Measurements from ENCODE around the gene LPIN1.

Gene LPIN1

GRCh38 chr2:11784280-11784679 lies 37.8 kb downstream of the LPIN1 start:
- DNase-seq (ENCODE audit: insufficient read length, low spot score) = no peak
- no peak for TF ChIP-seq POLR2A (IDR thresholded peaks at IDR 0.05; ENCODE audit: low read depth, low read length)
- FAIRE-seq = no peak

DNA sequence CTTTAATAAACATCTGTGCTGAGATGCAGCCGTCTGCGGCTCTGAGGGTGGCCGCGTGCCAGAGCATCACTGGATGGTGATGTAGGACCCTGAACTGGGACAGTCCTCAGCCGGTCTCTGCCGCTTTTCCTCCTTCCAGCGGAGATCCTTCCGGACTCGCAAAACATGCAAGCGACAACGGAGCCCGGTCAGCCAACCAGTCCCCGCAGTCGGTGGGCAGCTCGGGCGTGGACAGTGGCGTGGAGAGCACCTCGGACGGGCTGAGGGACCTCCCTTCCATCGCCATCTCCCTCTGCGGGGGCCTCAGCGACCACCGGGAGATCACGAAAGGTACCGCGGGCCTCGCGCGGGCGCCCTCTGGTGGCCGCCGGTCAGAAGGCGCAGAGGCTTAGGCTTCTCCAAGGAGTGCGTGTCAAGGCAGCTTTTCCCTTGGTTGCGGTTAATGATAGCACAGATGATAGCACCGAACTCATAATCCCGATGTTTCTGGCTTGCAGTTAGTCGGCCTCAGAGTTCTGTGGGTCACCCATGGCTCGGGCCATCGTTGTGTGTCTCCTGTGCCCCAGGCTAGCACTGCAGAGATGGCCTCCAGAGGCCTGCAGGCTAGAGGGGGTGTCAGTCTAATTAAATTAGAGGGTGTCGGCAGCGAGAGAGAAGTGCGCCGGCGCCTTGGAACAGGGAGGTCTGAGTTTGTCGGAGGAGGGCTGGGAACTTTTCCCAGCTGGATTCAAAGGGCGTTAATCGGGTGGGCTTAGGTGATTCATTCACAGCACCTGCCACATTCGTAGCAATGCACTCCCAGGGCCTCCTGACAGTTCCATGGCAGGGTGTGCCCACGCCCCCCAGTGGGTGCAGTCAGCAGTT lies 38.5 kb downstream of the LPIN1 start:
- TF ChIP-seq POLR2A (IDR thresholded peaks at IDR 0.05; ENCODE audit: low read depth, low read length) = no peak
- no peak for FAIRE-seq
- peak; percentile 63 for DNase-seq (ENCODE audit: insufficient read length, low spot score)

- FAIRE-seq = no peak
- no peak for TF ChIP-seq POLR2A (IDR thresholded peaks at IDR 0.05; ENCODE audit: low read depth, low read length)
These were observed 39.1 kb downstream of the LPIN1 start for GRCh38 chr2:11785611-11785940.

DNA sequence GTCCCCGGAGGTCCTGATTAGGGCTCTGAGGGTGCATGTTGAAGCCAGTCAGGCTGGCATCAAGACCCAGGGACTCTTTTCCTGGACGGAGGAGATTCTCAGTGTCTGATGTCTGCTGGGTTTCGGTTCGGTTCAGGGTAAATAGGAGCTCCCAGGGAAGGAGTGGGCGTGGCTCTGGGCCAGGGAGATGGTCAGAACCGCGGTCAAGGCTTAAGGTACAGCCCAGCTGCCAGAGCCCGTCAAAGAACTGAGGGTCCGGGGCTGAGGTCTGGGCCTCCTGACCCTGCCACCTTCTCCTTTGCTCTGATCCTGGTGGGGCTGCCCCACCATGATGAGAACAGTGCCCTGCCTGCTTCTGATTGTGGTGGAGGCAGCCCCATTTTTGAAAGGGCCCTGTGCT lies 39.8 kb downstream of the LPIN1 start:
- DNase-seq (ENCODE audit: insufficient read length, low spot score) (no peak), FAIRE-seq (no peak)
- no peak for TF ChIP-seq POLR2A (IDR thresholded peaks at IDR 0.05; ENCODE audit: low read depth, low read length)

More at GRCh38 chr2:11785611-11785940, 39.1 kb downstream of the LPIN1 start:
- DNase-seq (ENCODE audit: insufficient read length, low spot score) = no peak

GRCh38 chr2:11786592-11786991 lies 40.2 kb downstream of the LPIN1 start:
- no peak for DNase-seq (ENCODE audit: insufficient read length, low spot score)
- no peak for FAIRE-seq
- no peak for TF ChIP-seq POLR2A (IDR thresholded peaks at IDR 0.05; ENCODE audit: low read depth, low read length)

DNA sequence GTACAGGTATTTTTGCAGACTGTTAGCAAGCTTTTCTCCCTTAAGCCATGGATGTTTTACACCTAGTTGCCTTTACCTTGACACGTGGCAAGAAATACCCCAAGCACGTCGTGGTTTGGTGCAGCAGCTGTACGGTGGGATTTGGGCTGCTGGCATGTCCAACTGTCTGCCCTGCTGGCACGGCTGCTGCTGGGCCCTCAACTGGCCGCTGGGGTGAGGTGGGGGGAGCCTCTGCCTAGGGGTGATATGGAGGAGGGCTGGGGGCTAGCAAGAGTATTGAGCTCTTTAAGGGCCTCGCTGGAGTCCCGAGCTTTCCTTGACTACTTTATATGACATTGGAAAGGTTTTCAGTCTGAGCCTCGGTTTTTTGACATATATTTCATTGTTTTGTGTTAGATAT lies 41.6 kb downstream of the LPIN1 start:
- DNase-seq (ENCODE audit: insufficient read length, low spot score) (no peak), FAIRE-seq (no peak)
- no peak for TF ChIP-seq POLR2A (IDR thresholded peaks at IDR 0.05; ENCODE audit: low read depth, low read length)

DNA sequence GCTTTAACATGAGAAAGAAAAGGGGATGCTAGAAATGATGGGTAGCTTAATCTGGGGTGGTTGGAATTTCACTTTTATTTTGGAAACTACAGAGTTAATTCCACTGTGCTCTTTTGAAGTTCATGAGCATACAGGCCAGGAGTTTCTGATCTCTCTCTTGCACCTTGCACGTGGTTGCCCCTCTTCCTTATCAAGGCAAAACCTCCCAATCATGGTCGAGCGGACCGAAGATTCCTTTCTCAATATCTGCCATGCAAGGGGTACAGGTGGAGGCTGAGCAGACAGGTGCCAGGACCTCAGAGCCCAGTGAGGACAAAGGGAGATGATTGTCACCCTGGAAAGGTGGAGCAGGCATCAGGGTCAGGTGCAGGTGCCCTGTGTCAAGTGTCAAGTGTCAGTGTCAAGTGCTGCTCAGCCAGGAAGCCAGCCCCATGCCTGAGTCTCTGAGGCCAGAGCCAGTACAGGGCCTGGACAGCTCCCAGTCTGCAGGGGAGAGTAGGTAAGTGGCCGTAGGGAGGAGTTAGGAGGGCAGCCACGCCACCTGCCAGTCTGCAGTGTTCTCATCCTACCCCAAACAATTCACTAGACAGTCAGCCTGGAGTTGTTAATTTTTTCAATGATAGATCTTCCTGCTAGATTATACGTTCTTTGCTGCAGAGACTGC lies 42.2 kb downstream of the LPIN1 start:
- TF ChIP-seq POLR2A (IDR thresholded peaks at IDR 0.05; ENCODE audit: low read depth, low read length) = no peak
- no peak for DNase-seq (ENCODE audit: insufficient read length, low spot score)
- no peak for FAIRE-seq

DNA sequence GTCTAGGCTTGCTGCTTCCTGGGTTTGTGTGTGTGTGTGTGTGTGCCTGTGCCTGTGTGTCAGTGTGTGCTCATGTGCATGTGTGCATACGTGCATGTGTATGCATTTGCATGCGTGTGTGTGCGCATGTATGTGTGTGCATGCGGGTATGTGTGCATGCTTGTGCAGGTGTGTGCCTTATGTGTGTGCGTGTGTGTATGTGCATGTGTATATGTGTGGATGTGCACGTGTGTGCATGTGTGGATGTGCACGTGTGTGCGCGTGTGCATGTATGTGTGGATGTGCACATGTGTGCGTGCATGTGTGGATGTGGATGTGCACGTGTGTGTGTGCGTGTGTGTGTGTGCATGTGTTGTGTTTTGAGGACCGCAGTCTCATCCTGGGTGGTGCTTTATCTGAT lies 42.8 kb downstream of the LPIN1 start:
- FAIRE-seq = no peak
- no peak for TF ChIP-seq POLR2A (IDR thresholded peaks at IDR 0.05; ENCODE audit: low read depth, low read length)

DNA sequence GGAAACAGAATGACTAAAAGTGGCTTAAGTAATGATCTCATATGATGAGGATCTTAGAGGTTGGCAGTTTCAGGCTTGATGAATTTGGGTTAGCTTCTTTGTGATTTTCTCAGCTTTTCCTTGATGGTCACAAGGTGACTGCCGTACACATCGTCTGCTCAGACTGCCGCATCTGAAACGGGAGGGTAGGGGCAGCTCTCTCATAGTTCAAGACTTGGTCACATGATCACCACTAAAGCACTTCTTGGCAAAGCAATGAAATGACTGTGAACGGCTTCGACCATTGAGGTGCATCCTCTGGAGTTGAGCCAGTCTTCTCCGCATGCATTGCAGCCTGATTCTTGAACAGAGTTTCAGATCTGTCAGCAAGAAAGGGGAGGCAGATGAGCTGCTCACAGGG lies 43.8 kb downstream of the LPIN1 start:
- DNase-seq (ENCODE audit: insufficient read length, low spot score) (no peak), FAIRE-seq (no peak)
- TF ChIP-seq POLR2A (IDR thresholded peaks at IDR 0.05; ENCODE audit: low read depth, low read length) = no peak

More for the DNA sequence above, 42.8 kb downstream of the LPIN1 start:
- DNase-seq (ENCODE audit: insufficient read length, low spot score) = no peak

DNA sequence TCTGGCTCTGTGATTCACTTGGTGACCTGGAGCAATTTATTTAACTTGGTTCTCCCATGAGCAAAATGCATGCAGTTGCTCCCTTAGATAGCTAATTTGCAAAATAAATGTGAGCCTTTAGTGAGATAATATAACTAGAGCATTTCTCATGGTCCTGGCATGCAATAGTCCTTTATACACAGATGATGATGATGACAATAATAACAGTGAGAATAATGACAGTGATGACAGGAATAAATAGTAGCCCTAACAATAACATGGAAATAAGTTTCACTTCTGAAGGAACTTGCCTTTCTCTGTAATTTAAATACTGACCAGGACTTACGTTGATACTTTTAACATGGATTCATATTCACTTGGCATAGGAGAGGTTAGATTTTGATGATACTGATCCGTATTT lies 49.2 kb downstream of the LPIN1 start:
- TF ChIP-seq POLR2A (IDR thresholded peaks at IDR 0.05; ENCODE audit: low read depth, low read length) = no peak
- no peak for DNase-seq (ENCODE audit: insufficient read length, low spot score)
- no peak for FAIRE-seq

GRCh38 chr2:11796190-11797171 lies 50.0 kb downstream of the LPIN1 start:
- TF ChIP-seq POLR2A (IDR thresholded peaks at IDR 0.05; ENCODE audit: low read depth, low read length) = no peak
- DNase-seq (ENCODE audit: insufficient read length, low spot score) = no peak
- FAIRE-seq = no peak

DNA sequence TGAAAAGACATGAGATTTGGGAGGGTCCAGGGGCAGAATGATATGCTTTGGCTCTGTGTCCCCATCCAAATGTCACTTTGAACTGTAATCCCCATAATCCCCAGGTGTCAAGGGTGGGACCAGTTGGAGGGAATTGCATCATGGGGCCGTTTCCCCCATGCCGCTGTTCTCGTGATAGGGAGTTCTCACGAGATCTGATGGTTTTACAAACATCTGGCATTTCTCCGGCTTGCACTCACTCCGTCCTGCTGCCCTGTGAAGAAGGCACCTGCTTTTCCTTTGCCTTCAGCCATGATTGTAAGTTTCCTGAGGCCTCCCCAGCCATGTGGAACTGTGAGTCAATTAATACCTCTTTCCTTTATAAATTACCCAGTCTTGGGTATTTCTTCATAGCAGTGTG lies 51.4 kb downstream of the LPIN1 start:
- FAIRE-seq (no peak), DNase-seq (ENCODE audit: insufficient read length, low spot score) (no peak)
- no peak for TF ChIP-seq POLR2A (IDR thresholded peaks at IDR 0.05; ENCODE audit: low read depth, low read length)

- no peak for FAIRE-seq
- no peak for TF ChIP-seq POLR2A (IDR thresholded peaks at IDR 0.05; ENCODE audit: low read depth, low read length)
- DNase-seq (ENCODE audit: insufficient read length, low spot score) = no peak
These were observed 52.4 kb downstream of the LPIN1 start for GRCh38 chr2:11798701-11799435.

Measured in H54 (cell line).